ENCODE data around the gene RC3H2.
"Not testable (repeated sequence)": the region's sequence is repeated elsewhere in the genome, so short reads cannot be mapped to it uniquely, and the experiment has no call there.

RC3H2 gene

GRCh38 chr9:122888480-122888879, 16.7 kb downstream of the RC3H2 start:
- peaks cover 59% of the 10 kb centered on the region for H3K36me3 Mint-ChIP-seq (ENCODE audit: low read depth)
- no peak overlapping the region for H3K27ac Mint-ChIP-seq
- TF ChIP-seq CTCF (IDR thresholded peaks at IDR 0.05; ENCODE audit: unreplicated experiment in 3 of 3) = no peak
- H3K4me1 Mint-ChIP-seq = no peaks in the 10 kb centered on the region
- H3K4me3 Mint-ChIP-seq = no peak overlapping the region
- H3K27me3 Mint-ChIP-seq (ENCODE audit: low read depth) = no peaks in the 10 kb centered on the region
- no peaks in the 10 kb centered on the region for H3K9me3 Mint-ChIP-seq

GRCh38 chr9:122883125-122883524, 22.0 kb downstream of the RC3H2 start:
- H3K27me3 Mint-ChIP-seq (ENCODE audit: low read depth) = no peaks in the 10 kb centered on the region
- H3K27ac Mint-ChIP-seq = no peak overlapping the region
- H3K9me3 Mint-ChIP-seq = no peaks in the 10 kb centered on the region
- H3K36me3 Mint-ChIP-seq (ENCODE audit: low read depth) = peaks cover 48% of the 10 kb centered on the region
- no peaks in the 10 kb centered on the region for H3K4me1 Mint-ChIP-seq
- H3K4me3 Mint-ChIP-seq = no peak overlapping the region
- no peak for TF ChIP-seq CTCF (IDR thresholded peaks at IDR 0.05; ENCODE audit: unreplicated experiment in 3 of 3)

GRCh38 chr9:122879443-122879842, 25.7 kb downstream of the RC3H2 start:
- no peaks in the 10 kb centered on the region for H3K9me3 Mint-ChIP-seq

GRCh38 chr9:122875523-122875922, 29.6 kb downstream of the RC3H2 start:
- H3K36me3 Mint-ChIP-seq (ENCODE audit: low read depth) = peaks cover 79% of the 10 kb centered on the region
- no peak overlapping the region for H3K27ac Mint-ChIP-seq
- no peaks in the 10 kb centered on the region for H3K27me3 Mint-ChIP-seq (ENCODE audit: low read depth)
- H3K4me1 Mint-ChIP-seq = no peaks in the 10 kb centered on the region
- no peak for TF ChIP-seq CTCF (IDR thresholded peaks at IDR 0.05; ENCODE audit: unreplicated experiment in 3 of 3)
- H3K9me3 Mint-ChIP-seq = no peaks in the 10 kb centered on the region
- H3K4me3 Mint-ChIP-seq = no peak overlapping the region

More at GRCh38 chr9:122879443-122879842, 25.7 kb downstream of the RC3H2 start:
- H3K4me3 Mint-ChIP-seq = no peak overlapping the region
- no peaks in the 10 kb centered on the region for H3K27me3 Mint-ChIP-seq (ENCODE audit: low read depth)
- TF ChIP-seq CTCF (IDR thresholded peaks at IDR 0.05; ENCODE audit: unreplicated experiment in 3 of 3) = no peak
- no peaks in the 10 kb centered on the region for H3K4me1 Mint-ChIP-seq
- H3K36me3 Mint-ChIP-seq (ENCODE audit: low read depth) = peaks cover 69% of the 10 kb centered on the region
- H3K27ac Mint-ChIP-seq = no peak overlapping the region

- H3K4me1 Mint-ChIP-seq; H3K9me3 Mint-ChIP-seq; H3K4me3 Mint-ChIP-seq; H3K27me3 Mint-ChIP-seq (ENCODE audit: low read depth); H3K27ac Mint-ChIP-seq: not testable (repeated sequence)
- peaks cover 75% of the 10 kb centered on the region for H3K36me3 Mint-ChIP-seq (ENCODE audit: low read depth)
Measured at GRCh38 chr9:122867276-122867675, 37.9 kb downstream of the RC3H2 start.

GRCh38 chr9:122866079-122866478, 39.1 kb downstream of the RC3H2 start:
- Mint-ChIP-seq H3K9me3 (peaks cover 2% of the 10 kb centered on the region), H3K36me3 (ENCODE audit: low read depth) (peaks cover 73% of the 10 kb centered on the region), H3K27me3 (ENCODE audit: low read depth) (no peaks in the 10 kb centered on the region), H3K4me1 (no peaks in the 10 kb centered on the region), H3K4me3 (no peak overlapping the region), H3K27ac (no peak overlapping the region)
- TF ChIP-seq CTCF (IDR thresholded peaks at IDR 0.05; ENCODE audit: unreplicated experiment in 3 of 3) = no peak

Measured in nephron (organoid).